Trophoblast cell (in vitro differentiated cells and primary cell): ENCODE data around the gene RIPPLY1.
"Not testable (repeated sequence)": the region's sequence is repeated elsewhere in the genome, so short reads cannot be mapped to it uniquely, and the experiment has no call there.

Experiments used
- DNase-seq, 2 donors: peaks; one replicate each; pipeline ENCODE4 v3.0.0-alpha.2; 2016
- H2AFZ ChIP-seq: 2 replicates; pipeline ENCODE4 v1.6.1; 2013; ENCODE audit warnings: low read length, moderate library complexity, mild to moderate bottlenecking; ENCODE audit not compliant: insufficient read depth, poor library complexity
- H2AK5ac ChIP-seq: 2 replicates; pipeline ENCODE4 v1.6.1; 2013; ENCODE audit warnings: mild to moderate bottlenecking, low read length
- H2BK120ac ChIP-seq: 2 replicates; pipeline ENCODE4 v1.6.1; 2013; ENCODE audit warnings: low read length, mild to moderate bottlenecking, moderate library complexity; ENCODE audit not compliant: insufficient read depth, poor library complexity
- H2BK12ac ChIP-seq: 2 replicates; pipeline ENCODE4 v1.6.1; 2013; ENCODE audit warnings: mild to moderate bottlenecking, low read length, moderate library complexity
- H2BK5ac ChIP-seq: 2 replicates; pipeline ENCODE4 v1.6.1; 2013; ENCODE audit warnings: low read length, low read depth, moderate library complexity, mild to moderate bottlenecking; ENCODE audit not compliant: poor library complexity
- H3K14ac ChIP-seq: 2 replicates; pipeline ENCODE4 v1.6.1; 2013; ENCODE audit warnings: mild to moderate bottlenecking, low read length
- H3K18ac ChIP-seq: 2 replicates; pipeline ENCODE4 v1.6.1; 2013; ENCODE audit warnings: mild to moderate bottlenecking, low read length
- H3K23ac ChIP-seq: 2 replicates; pipeline ENCODE4 v1.6.1; 2013; ENCODE audit warnings: low read length
- H3K27ac ChIP-seq: 2 replicates; pipeline ENCODE4 v1.5.1; 2013; ENCODE audit warnings: low read depth, mild to moderate bottlenecking, inconsistent platforms, low read length, moderate library complexity
- H3K27me3 ChIP-seq: 2 replicates; pipeline ENCODE4 v1.6.1; 2013; ENCODE audit warnings: inconsistent platforms, mild to moderate bottlenecking, low read length, moderate library complexity; ENCODE audit not compliant: insufficient read depth
- H3K36me3 ChIP-seq, 2 experiments: 1 replicate in 1 of 2; 2 replicates in 1 of 2; pipeline ENCODE4 v1.6.1; 2013; ENCODE audit warnings: low read length in 2 of 2, mild to moderate bottlenecking in 2 of 2, moderate library complexity in 1 of 2; ENCODE audit not compliant: insufficient read depth in 2 of 2, control insufficient read depth in 1 of 2
- H3K4ac ChIP-seq: 2 replicates; pipeline ENCODE4 v1.6.1; 2013; ENCODE audit warnings: low read depth, mild to moderate bottlenecking, low read length, moderate library complexity
- H3K4me1 ChIP-seq, 2 experiments: 1 replicate in 1 of 2; 2 replicates in 1 of 2; pipeline ENCODE4 v1.6.1; 2013; ENCODE audit warnings: low read length in 2 of 2, mild to moderate bottlenecking in 2 of 2, moderate library complexity in 1 of 2; ENCODE audit not compliant: insufficient read depth in 2 of 2, control insufficient read depth in 1 of 2
- H3K4me2 ChIP-seq: 2 replicates; pipeline ENCODE4 v1.6.1; 2013; ENCODE audit warnings: inconsistent platforms, mild to moderate bottlenecking, low read length, moderate library complexity
- H3K4me3 ChIP-seq: 2 replicates; pipeline ENCODE4 v1.5.1; 2013; ENCODE audit warnings: mild to moderate bottlenecking, low read depth, low read length, inconsistent platforms
- H3K79me1 ChIP-seq: one replicate; pipeline ENCODE4 v1.6.1; 2013; ENCODE audit warnings: low read length
- H3K79me2 ChIP-seq: 2 replicates; pipeline ENCODE4 v1.6.1; 2013; ENCODE audit warnings: low read length, mild to moderate bottlenecking; ENCODE audit not compliant: control insufficient read depth, insufficient read depth, poor library complexity
- H3K9ac ChIP-seq: 2 replicates; pipeline ENCODE4 v1.6.1; 2013; ENCODE audit warnings: mild to moderate bottlenecking, low read length
- H3K9me3 ChIP-seq: 2 replicates; pipeline ENCODE4 v1.6.1; 2013; ENCODE audit warnings: low read depth, mild to moderate bottlenecking, control low read depth, inconsistent platforms, low read length; ENCODE audit not compliant: insufficient read depth
- H4K12ac ChIP-seq: 2 replicates; pipeline ENCODE4 v1.6.1; 2013; ENCODE audit warnings: low read depth, mild to moderate bottlenecking, low read length, moderate library complexity
- H4K8ac ChIP-seq: 2 replicates; pipeline ENCODE4 v1.6.1; 2013; ENCODE audit warnings: low read depth, mild to moderate bottlenecking, low read length, moderate library complexity
- H4K91ac ChIP-seq: one replicate; pipeline ENCODE4 v1.6.1; 2013; ENCODE audit warnings: low read depth, mild to moderate bottlenecking, low read length, moderate library complexity
- WGBS: extraction: QIAGEN DNeasy Blood & Tissue Kit; methylation state at CpG from one replicate; pipeline ENCODE4 v1.1.7; 2013; ENCODE audit warnings: missing lambda C conversion rate; ENCODE audit not compliant: insufficient read length, insufficient coverage; ENCODE audit errors: extremely low coverage; 5-methylcytosine and 5-hydroxymethylcytosine counted together

RIPPLY1 gene

GRCh38 chrX:106889468-106889867 lies 13.7 kb downstream of the RIPPLY1 start:
- Histone ChIP-seq H3K4me1 (no peaks in the 10 kb centered on the region), H3K4ac (no peak overlapping the region), H2AK5ac (no peak overlapping the region), H3K79me1 (no peaks in the 10 kb centered on the region), H3K14ac (no peak overlapping the region), H3K9ac (no peak overlapping the region), H3K36me3 (no peaks in the 10 kb centered on the region), H4K12ac (no peak overlapping the region), H3K27ac (no peak overlapping the region), H2BK5ac (no peak overlapping the region), H2AFZ (no peak overlapping the region), H3K23ac (no peak overlapping the region), H4K8ac (no peak overlapping the region), H2BK12ac (no peak overlapping the region), H3K4me3 (no peak overlapping the region), H4K91ac (no peak overlapping the region), H3K27me3 (no peaks in the 10 kb centered on the region), H3K79me2 (no peaks in the 10 kb centered on the region), H3K4me2 (no peak overlapping the region), H3K18ac (no peak overlapping the region), H3K9me3 (no peaks in the 10 kb centered on the region), H2BK120ac (no peak overlapping the region)
- WGBS: no CpG with 5 or more reads among the region's 1 CpG
- no peak for DNase-seq

DNA sequence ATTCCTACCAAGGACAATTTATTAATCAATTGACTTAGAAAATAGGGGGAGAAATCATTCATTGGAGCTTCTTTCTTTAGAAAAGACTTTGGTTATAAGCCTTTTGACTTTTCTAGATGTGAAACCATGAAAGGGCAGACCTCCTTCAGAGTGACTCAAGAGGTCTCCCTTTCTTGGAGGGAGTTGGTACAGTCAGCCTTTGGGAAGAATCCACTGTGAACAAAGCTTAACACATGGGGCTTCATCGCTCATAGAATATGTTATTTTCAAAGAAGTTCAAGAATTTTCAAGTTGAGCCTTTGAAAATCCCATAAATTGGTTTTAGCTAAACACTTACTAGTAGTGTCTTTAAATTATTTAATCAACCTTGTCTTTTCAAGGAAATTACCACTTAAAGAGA lies 28.0 kb downstream of the RIPPLY1 start:
- Histone ChIP-seq H4K12ac (no peak overlapping the region), H3K27me3 (no peaks in the 10 kb centered on the region), H2BK120ac (no peak overlapping the region), H4K8ac (no peak overlapping the region), H3K36me3 (no peaks in the 10 kb centered on the region), H4K91ac (no peak overlapping the region), H3K14ac (no peak overlapping the region), H3K27ac (no peak overlapping the region), H2BK12ac (no peak overlapping the region), H3K9me3 (no peaks in the 10 kb centered on the region), H3K79me2 (no peaks in the 10 kb centered on the region), H3K4me1 (no peaks in the 10 kb centered on the region), H3K4ac (no peak overlapping the region), H2BK5ac (no peak overlapping the region), H3K23ac (no peak overlapping the region), H2AFZ (no peak overlapping the region), H2AK5ac (no peak overlapping the region), H3K4me3 (no peak overlapping the region), H3K9ac (no peak overlapping the region), H3K79me1 (no peaks in the 10 kb centered on the region), H3K4me2 (no peak overlapping the region), H3K18ac (no peak overlapping the region)
- no peak for DNase-seq
- no CpG with 5 or more reads among the region's 1 CpG for WGBS

- H3K14ac ChIP-seq: no peak overlapping the region
- no peaks in the 10 kb centered on the region for H3K79me1 ChIP-seq
- H3K36me3 ChIP-seq: no peaks in the 10 kb centered on the region
- H2BK120ac ChIP-seq: no peak overlapping the region
- H3K4me3 ChIP-seq: no peak overlapping the region
- no peak overlapping the region for H2BK5ac ChIP-seq
- WGBS: no CpG with 5 or more reads among the region's 2 CpGs
- H3K27ac ChIP-seq: no peak overlapping the region
- no peak overlapping the region for H3K23ac ChIP-seq
- no peaks in the 10 kb centered on the region for H3K27me3 ChIP-seq
- H2AK5ac ChIP-seq: no peak overlapping the region
- no peak overlapping the region for H3K4me2 ChIP-seq
- DNase-seq: peak in 1 of 2 donors; percentile 65
- no peak overlapping the region for H2AFZ ChIP-seq
- H3K18ac ChIP-seq: no peak overlapping the region
- H4K8ac ChIP-seq: no peak overlapping the region
- H2BK12ac ChIP-seq: no peak overlapping the region
- H3K4me1 ChIP-seq: no peaks in the 10 kb centered on the region
- no peak overlapping the region for H4K12ac ChIP-seq
- no peak overlapping the region for H3K9ac ChIP-seq
- H3K9me3 ChIP-seq: no peaks in the 10 kb centered on the region
- H3K4ac ChIP-seq: no peak overlapping the region
- H3K79me2 ChIP-seq: no peaks in the 10 kb centered on the region
- no peak overlapping the region for H4K91ac ChIP-seq
These were observed 29.1 kb downstream of the RIPPLY1 start for GRCh38 chrX:106874075-106874474.

GRCh38 chrX:106872796-106873195 lies 30.3 kb downstream of the RIPPLY1 start:
- H2BK120ac ChIP-seq, H2BK5ac ChIP-seq, H2BK12ac ChIP-seq, H3K9me3 ChIP-seq, H4K91ac ChIP-seq, H3K27me3 ChIP-seq, DNase-seq, H3K18ac ChIP-seq, H2AK5ac ChIP-seq, H3K4ac ChIP-seq, H3K4me1 ChIP-seq, H3K79me1 ChIP-seq, H3K27ac ChIP-seq, H3K23ac ChIP-seq, H3K36me3 ChIP-seq, H4K12ac ChIP-seq, H3K14ac ChIP-seq, H3K4me3 ChIP-seq, H3K4me2 ChIP-seq, H3K79me2 ChIP-seq, H2AFZ ChIP-seq, H3K9ac ChIP-seq, H4K8ac ChIP-seq: not testable (repeated sequence)
- whole genome bisulfite sequencing: no CpG with 5 or more reads among the region's 2 CpGs
